Prostate gland (tissue), 2 donors: ENCODE data around the gene GRIN3B. TPM values are rescaled to one million over a fixed set of nuclear protein-coding genes. Genes with fewer than 3 reads are reported as not detected.

Source experiments
- DNase-seq: peaks from one replicate; pipeline ENCODE4 v3.0.0-alpha.2; 2019; ENCODE audit warnings: low spot score
- H3K27ac ChIP-seq, 2 donors: fragments of 200-600 bp; sonication (generic); 2 replicates each; pipeline ENCODE4 v1.5.1; 2017 to 2019
- H3K27me3 ChIP-seq: fragments of 200-600 bp; sonication (generic); replicated peaks from 2 replicates; pipeline ENCODE4 v1.5.1; 2019; ENCODE audit not compliant: insufficient read depth
- H3K36me3 ChIP-seq, 2 donors: fragments of 200-600 bp; sonication (generic); 1 replicate in 1 of 2; 2 replicates in 1 of 2; pipeline versions ENCODE4 v1.5.1 to v1.8.1; 2017 to 2019
- H3K4me1 ChIP-seq: fragments of 200-600 bp; sonication (generic); replicated peaks from 2 replicates; pipeline ENCODE4 v1.5.1; 2019
- H3K4me3 ChIP-seq, 2 donors: fragments of 200-600 bp; sonication (generic); 2 replicates each; pipeline ENCODE4 v1.5.1; 2017 to 2019
- H3K9me3 ChIP-seq: fragments of 200-600 bp; sonication (generic); 2 replicates; pipeline ENCODE4 v1.5.1; 2017
- POLR2A ChIP-seq: fragments of 450-650 bp; IDR thresholded peaks from one replicate; pipeline ENCODE4 v1.6.1; 2016; ENCODE audit warnings: antibody characterized with exemption, mild to moderate bottlenecking
- POLR2AphosphoS5 ChIP-seq: sonication (generic); formaldehyde crosslinking; IDR thresholded peaks from one replicate; pipeline ENCODE4 v1.6.1; 2017; ENCODE audit warnings: antibody characterized with exemption
- WGBS: methylation state at CpG from one replicate; pipeline ENCODE4 v1.1.5; 2018; 5-methylcytosine and 5-hydroxymethylcytosine counted together
- intact Hi-C: fragments of 100-400 bp; cut with DNase I; formaldehyde crosslinking; loops from one replicate; pipeline ENCODE4 v1.14.2; 2022
- total RNA-seq, 2 donors: library from RNA; depleted of rRNA; stranded (reverse); fragments of >200 nt; gene quantifications; one replicate each; pipeline ENCODE4 v1.1.0, GENCODE V29; 2016
- TF ChIP-seq, protein P1 (sequence below), 4 experiments: fragments of 200-600 bp in 2 of 4; fragments of 450-650 bp in 2 of 4; sonication (generic) in 2 of 4; IDR thresholded peaks; 1 replicate in 3 of 4; 2 replicates in 1 of 4; pipeline ENCODE4 v1.5.1; 2016 to 2019; ENCODE audit warnings: antibody characterized with exemption in 4 of 4, mild to moderate bottlenecking in 2 of 4, moderate library complexity in 2 of 4

The GRIN3B gene
- total RNA-seq, 2 donors from 2014 or later, result 0.34 TPM; not detected in 1

DNA sequence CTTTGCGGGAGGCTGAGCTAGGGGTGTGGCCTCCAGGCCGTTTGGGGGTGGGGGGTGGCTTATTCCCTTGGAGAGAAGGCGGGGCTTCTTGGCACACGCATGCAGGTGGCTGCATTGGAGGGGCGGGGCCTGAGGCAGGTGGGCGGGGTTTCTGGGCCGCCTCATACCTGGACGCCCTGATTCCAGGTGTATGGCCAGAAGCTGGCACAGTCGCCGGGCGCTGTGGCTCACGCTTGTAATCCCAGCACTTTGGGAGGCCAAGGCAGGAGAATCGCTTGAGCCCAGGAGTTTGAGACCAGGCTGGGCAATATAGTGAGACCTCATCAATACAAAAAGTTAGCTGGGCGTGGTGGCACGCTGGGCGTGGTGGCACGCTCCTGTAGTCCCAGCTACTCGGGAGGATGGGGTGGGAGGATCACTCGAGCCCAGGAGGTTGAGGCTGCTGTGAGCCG, 47.5 kb downstream of the GRIN3B start:
- no peaks in the 10 kb centered on the region for H3K9me3 ChIP-seq
- H3K4me1 ChIP-seq, result no peaks in the 10 kb centered on the region
- no peak overlapping the region for H3K4me3 ChIP-seq
- intact Hi-C loops, result no loop called here
- WGBS, result 77% methylated on average over 20 of the region's 20 CpGs
- TF ChIP-seq POLR2A, result no peak
- no peak for TF ChIP-seq POLR2AphosphoS5
- TF ChIP-seq, protein P1, sequence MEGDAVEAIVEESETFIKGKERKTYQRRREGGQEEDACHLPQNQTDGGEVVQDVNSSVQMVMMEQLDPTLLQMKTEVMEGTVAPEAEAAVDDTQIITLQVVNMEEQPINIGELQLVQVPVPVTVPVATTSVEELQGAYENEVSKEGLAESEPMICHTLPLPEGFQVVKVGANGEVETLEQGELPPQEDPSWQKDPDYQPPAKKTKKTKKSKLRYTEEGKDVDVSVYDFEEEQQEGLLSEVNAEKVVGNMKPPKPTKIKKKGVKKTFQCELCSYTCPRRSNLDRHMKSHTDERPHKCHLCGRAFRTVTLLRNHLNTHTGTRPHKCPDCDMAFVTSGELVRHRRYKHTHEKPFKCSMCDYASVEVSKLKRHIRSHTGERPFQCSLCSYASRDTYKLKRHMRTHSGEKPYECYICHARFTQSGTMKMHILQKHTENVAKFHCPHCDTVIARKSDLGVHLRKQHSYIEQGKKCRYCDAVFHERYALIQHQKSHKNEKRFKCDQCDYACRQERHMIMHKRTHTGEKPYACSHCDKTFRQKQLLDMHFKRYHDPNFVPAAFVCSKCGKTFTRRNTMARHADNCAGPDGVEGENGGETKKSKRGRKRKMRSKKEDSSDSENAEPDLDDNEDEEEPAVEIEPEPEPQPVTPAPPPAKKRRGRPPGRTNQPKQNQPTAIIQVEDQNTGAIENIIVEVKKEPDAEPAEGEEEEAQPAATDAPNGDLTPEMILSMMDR (IDR thresholded peaks at IDR 0.05), result no peak
- no peak overlapping the region for H3K27ac ChIP-seq
- no peaks in the 10 kb centered on the region for H3K36me3 ChIP-seq
- DNase-seq, result no peak
- H3K27me3 ChIP-seq, result no peaks in the 10 kb centered on the region

DNA sequence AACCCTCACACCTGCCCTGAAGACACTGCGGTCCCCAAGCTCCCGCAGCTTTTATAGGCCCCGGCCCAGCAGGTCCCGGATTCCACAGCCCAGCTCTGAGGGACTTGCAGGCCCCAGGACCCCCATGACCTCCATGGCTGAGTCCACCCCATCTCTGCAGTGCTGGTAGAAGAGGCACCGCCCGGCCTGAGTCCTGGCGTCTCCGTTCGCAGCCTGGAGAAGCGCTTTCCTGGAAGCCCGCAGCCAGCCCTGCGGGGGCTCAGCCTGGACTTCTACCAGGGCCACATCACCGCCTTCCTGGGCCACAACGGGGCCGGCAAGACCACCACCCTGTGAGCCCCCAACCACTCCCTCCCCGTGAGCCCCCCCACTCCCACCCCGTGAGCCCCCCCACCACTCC, 48.9 kb downstream of the GRIN3B start:
- H3K27me3 ChIP-seq, result no peaks in the 10 kb centered on the region
- intact Hi-C loops, result no loop called here
- no peaks in the 10 kb centered on the region for H3K36me3 ChIP-seq
- TF ChIP-seq POLR2AphosphoS5, result no peak
- no peak for TF ChIP-seq POLR2A
- TF ChIP-seq, protein P1 (IDR thresholded peaks at IDR 0.05), result no peak
- H3K4me3 ChIP-seq, result no peak overlapping the region
- WGBS, result 96% methylated on average over 15 of the region's 17 CpGs
- no peak overlapping the region for H3K27ac ChIP-seq
- no peaks in the 10 kb centered on the region for H3K4me1 ChIP-seq
- H3K9me3 ChIP-seq, result no peaks in the 10 kb centered on the region
- no peak for DNase-seq

DNA sequence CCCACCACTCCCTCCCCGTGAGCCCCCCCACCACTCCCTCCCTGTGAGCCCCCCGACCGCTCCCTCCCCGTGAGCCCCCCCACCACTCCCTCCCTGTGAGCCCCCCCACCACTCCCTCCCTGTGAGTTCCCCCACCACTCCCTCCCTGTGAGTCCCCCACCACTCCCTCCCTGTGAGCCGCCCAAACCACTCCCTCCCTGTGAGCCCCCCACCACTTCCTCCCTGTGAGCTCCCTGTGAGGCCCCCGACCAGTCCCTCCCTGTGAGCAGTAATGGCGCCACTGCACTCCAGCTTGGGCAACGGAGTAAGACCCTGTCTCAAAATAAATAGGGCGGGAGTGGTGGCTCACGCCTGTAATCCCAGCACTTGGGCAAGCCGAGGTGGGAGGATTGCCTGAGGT, 49.6 kb downstream of the GRIN3B start:
- intact Hi-C loops, result no loop called here
- no peaks in the 10 kb centered on the region for H3K4me1 ChIP-seq
- H3K9me3 ChIP-seq, result no peaks in the 10 kb centered on the region
- no peaks in the 10 kb centered on the region for H3K27me3 ChIP-seq
- H3K4me3 ChIP-seq, result no peak overlapping the region
- no peak for DNase-seq
- TF ChIP-seq POLR2AphosphoS5 (no peak), POLR2A (no peak)
- TF ChIP-seq, protein P1 (IDR thresholded peaks at IDR 0.05), result no peak
- no peaks in the 10 kb centered on the region for H3K36me3 ChIP-seq
- no peak overlapping the region for H3K27ac ChIP-seq
- WGBS, result 49% methylated on average over 8 of the region's 11 CpGs

DNA sequence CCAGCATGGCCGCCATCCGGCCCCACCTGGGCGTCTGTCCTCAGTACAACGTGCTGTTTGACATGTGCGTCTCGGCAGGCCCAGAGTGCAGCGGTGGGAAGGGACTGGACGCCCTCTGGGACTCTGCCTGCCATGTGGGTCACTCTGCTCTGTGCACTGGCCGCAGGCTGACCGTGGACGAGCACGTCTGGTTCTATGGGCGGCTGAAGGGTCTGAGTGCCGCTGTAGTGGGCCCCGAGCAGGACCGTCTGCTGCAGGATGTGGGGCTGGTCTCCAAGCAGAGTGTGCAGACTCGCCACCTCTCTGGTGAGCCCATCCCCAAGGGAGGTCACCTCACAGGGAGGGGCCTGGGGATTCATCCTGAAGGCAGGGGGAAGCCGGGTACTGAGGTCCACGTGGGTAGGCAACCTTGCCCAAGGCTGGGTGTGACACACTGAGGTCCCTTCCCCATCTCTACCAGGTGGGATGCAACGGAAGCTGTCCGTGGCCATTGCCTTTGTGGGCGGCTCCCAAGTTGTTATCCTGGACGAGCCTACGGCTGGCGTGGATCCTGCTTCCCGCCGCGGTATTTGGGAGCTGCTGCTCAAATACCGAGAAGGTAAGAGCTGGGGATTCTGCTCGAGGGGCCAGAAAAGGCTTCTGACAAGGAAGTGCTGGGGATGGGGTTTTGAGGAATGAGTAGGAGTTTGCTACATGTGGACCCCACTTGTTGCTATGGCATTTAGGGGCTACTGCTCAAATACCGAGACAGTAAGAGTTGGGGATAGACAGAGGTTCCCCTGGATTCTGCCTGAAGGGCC, 51.0 kb downstream of the GRIN3B start:
- TF ChIP-seq POLR2AphosphoS5 (no peak), POLR2A (no peak)
- TF ChIP-seq, protein P1 (IDR thresholded peaks at IDR 0.05), result no peak
- no peaks in the 10 kb centered on the region for H3K27me3 ChIP-seq
- no peak overlapping the region for H3K4me3 ChIP-seq
- DNase-seq, result no peak
- no peak overlapping the region for H3K27ac ChIP-seq
- WGBS, result 92% methylated on average over 31 of the region's 31 CpGs
- no peaks in the 10 kb centered on the region for H3K36me3 ChIP-seq
- H3K9me3 ChIP-seq, result no peaks in the 10 kb centered on the region
- intact Hi-C loops, result no loop called here
- H3K4me1 ChIP-seq, result no peaks in the 10 kb centered on the region

DNA sequence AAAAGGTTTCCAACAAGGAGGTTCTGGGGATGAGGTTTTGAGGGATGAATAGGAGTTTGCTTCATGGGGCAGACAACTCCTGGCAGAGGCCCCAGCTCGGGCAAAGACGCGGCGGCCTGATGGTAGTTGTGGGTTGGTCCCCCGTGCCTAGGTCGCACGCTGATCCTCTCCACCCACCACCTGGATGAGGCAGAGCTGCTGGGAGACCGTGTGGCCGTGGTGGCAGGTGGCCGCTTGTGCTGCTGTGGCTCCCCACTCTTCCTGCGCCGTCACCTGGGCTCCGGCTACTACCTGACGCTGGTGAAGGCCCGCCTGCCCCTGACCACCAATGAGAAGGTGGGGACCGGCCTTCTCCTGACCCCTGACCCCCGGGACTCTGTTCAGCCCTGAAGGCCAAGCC, 51.6 kb downstream of the GRIN3B start:
- Histone ChIP-seq H3K4me3 (no peak overlapping the region), H3K9me3 (no peaks in the 10 kb centered on the region), H3K27ac (no peak overlapping the region), H3K36me3 (no peaks in the 10 kb centered on the region), H3K27me3 (no peaks in the 10 kb centered on the region), H3K4me1 (no peaks in the 10 kb centered on the region)
- intact Hi-C loops, result no loop called here
- no peak for TF ChIP-seq POLR2AphosphoS5
- TF ChIP-seq, protein P1 (IDR thresholded peaks at IDR 0.05), result no peak
- no peak for TF ChIP-seq POLR2A
- DNase-seq, result no peak
- 78% methylated on average over 10 of the region's 17 CpGs for WGBS
